ENCODE measurements around the gene KIRREL1.

DNA sequence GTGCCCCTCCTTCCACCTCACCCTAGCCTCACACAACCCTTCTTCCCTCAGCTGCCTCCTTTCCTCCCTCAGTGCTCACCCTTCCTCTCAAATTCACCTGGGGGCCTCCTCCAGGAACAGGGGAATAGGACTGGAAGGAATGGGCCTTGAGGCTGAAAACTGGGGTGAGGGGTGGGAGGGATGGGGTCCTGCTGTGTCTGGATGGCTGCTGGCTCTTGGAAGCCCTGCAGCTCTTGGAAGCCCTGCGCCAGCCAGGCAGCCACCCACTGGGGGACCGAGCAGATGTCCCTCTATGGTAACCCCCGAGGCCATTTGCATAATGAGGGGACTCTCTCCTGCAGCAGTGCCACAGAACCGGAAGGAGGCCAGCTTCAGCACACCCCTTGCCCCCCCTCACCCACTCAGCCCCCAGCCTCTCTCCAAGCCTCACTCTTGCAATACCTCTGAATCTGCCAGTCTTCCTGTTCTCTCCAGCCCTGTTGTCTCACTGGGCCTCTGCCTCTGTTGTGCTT is 85.2 kb downstream of the KIRREL1 start:
- TF ChIP-seq POLR2AphosphoS5 (IDR thresholded peaks at IDR 0.05; ENCODE audit: low read depth, low read length) (no peak), TAF1 (IDR thresholded peaks at IDR 0.05; ENCODE audit: borderline replicate concordance, insufficient read depth, low read length) (no peak), SIN3A (IDR thresholded peaks at IDR 0.05; ENCODE audit: borderline replicate concordance, insufficient read depth, low read length) (no peak), FOXP2 (optimal IDR thresholded peaks at IDR 0.05; ENCODE audit: borderline replicate concordance, extremely low read depth, extremely low read length, insufficient read depth) (no peak)
